ENCODE measurements around the gene ADRA2C. TPM values are rescaled to one million over a fixed set of nuclear protein-coding genes. Genes with fewer than 3 reads are reported as not detected.

ADRA2C gene
- total RNA-seq, 1 donor from 2014 or later: 1.0 TPM

DNA sequence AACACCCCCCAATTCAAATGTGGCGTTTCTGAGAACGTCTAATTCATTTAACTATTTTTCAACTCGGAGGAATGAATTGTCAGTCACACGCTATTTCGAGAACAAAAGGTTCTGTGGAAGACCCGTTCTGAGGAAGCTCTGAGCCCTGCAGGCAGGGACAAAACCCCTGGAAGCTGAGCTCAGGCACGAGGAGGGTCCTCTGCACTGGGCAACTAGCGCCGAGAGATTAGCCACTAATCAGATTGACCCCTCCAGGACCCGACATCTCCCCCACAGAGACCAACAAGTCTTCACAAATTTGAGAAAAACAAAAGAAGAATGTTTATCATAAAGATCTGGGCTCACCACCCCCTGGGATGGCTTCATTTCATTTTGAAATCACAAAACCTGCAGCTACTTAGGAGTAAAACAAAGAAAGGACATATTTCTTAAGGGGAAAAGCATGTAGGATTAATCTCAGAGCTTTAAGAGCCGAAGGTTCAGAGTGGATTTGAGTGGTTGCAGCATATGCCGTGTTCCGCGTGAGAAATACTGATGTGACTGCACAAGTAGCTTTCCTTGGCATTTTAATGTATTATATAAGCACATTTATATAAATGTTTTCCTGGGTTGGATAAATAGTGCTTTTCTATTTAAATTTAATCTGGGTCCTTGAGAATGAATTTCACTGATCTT lies 41.8 kb downstream of the ADRA2C start:
- H3K9ac ChIP-seq (ENCODE audit: low read depth in 1 of 3, low read length in 3 of 3): no peak overlapping the region
- no peak overlapping the region for H3K27ac ChIP-seq (ENCODE audit: low read depth, low read length)
- no peaks in the 10 kb centered on the region for H3K9me3 ChIP-seq (ENCODE audit: control insufficient read depth in 3 of 3, low read length in 3 of 3)
- H3K4me3 ChIP-seq (ENCODE audit: low read length in 3 of 3): no peak overlapping the region
- no peaks in the 10 kb centered on the region for H3K36me3 ChIP-seq (ENCODE audit: control insufficient read depth in 3 of 3, insufficient read depth in 3 of 3, low read length in 3 of 3)
- H3K4me1 ChIP-seq (ENCODE audit: control insufficient read depth in 3 of 3, insufficient read depth in 3 of 3, low read length in 3 of 3): no peaks in the 10 kb centered on the region
- peaks cover 39 to 69% (median 45%) of the 10 kb centered on the region in 3 donors for H3K27me3 ChIP-seq (ENCODE audit: control insufficient read depth in 3 of 3, insufficient read depth in 3 of 3, low read length in 3 of 3)

DNA sequence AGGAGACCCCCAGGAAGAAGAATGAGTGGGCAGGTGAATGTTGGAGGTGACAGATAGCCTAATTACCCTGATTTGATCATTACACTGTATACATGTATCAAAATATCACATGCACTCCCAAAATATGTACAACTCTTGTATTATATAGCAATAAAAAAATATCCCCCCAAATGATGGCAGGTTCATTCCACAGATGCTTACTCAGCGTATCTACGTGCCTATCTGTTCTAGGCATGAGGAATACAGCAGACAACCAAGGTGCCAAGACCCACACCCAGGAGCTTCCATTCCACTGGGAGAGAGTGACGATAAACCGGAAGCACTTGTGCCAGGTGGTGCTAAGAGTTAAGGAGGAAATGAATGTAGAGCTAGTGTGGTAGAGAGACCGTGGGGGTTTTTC lies 42.4 kb downstream of the ADRA2C start:
- no peak overlapping the region for H3K4me3 ChIP-seq (ENCODE audit: low read length in 3 of 3)
- H3K36me3 ChIP-seq (ENCODE audit: control insufficient read depth in 3 of 3, insufficient read depth in 3 of 3, low read length in 3 of 3): no peaks in the 10 kb centered on the region
- H3K9ac ChIP-seq (ENCODE audit: low read depth in 1 of 3, low read length in 3 of 3): no peak overlapping the region
- no peaks in the 10 kb centered on the region for H3K4me1 ChIP-seq (ENCODE audit: control insufficient read depth in 3 of 3, insufficient read depth in 3 of 3, low read length in 3 of 3)
- H3K9me3 ChIP-seq (ENCODE audit: control insufficient read depth in 3 of 3, low read length in 3 of 3): no peaks in the 10 kb centered on the region
- H3K27me3 ChIP-seq (ENCODE audit: control insufficient read depth in 3 of 3, insufficient read depth in 3 of 3, low read length in 3 of 3): peaks cover 41 to 64% (median 45%) of the 10 kb centered on the region in 3 donors
- no peak overlapping the region for H3K27ac ChIP-seq (ENCODE audit: low read depth, low read length)

DNA sequence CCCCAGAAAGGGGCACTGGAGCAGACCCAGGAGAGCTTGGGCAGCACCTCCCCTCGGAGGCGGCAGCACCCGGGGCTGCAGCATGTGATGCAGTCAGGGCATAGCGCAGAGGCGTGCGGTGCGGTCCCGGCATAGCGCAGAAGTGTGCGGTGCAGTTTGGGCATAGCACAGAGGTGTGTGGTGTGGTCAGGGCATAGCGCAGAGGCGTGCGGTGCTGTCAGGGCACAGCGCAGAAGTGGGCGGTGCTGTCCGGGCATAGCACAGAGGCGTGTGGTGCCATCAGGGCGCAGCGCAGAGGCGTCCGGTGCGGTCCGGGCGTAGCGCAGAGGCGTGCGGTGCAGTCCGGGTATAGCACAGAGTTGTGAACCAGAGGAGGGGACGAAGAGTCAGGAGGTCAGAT lies 42.8 kb downstream of the ADRA2C start:
- no peaks in the 10 kb centered on the region for H3K36me3 ChIP-seq (ENCODE audit: control insufficient read depth in 3 of 3, insufficient read depth in 3 of 3, low read length in 3 of 3)

DNA sequence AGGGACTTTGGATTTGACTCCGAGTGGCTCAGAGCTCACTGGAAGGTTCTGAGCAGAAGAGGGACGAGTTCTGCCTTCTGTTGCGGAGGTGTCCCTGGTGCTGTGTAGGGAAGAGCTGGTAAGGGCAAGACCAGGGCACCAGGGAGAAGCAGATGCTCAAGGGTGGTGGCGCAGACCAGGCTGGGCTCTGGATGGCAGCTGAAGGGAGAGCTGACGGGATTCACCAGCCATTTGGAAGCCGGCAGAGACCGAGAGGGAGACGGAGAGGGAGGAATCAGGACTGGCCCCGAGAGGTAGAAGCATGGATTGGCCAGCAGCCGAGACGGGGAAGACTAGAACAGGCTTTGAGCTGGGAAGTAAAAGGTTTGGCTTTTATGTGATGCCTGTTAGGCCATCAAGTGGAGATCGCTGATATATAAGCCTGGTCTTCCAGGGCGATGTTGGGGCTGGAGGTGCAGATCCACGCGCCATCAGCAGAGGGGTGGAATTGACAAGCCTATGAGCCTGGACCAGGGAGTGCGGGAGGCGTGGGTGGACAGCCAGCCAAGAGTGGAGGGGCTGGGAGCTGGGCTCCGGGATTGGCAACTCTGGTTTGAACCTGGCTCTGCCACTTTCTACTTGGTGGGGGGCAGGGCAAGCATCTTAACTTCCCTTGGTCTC lies 43.4 kb downstream of the ADRA2C start:
- Histone ChIP-seq H3K27me3 (ENCODE audit: control insufficient read depth in 3 of 3, insufficient read depth in 3 of 3, low read length in 3 of 3) (peaks cover 43 to 61% (median 45%) of the 10 kb centered on the region in 3 donors), H3K4me3 (ENCODE audit: low read length in 3 of 3) (no peak overlapping the region), H3K9me3 (ENCODE audit: control insufficient read depth in 3 of 3, low read length in 3 of 3) (no peaks in the 10 kb centered on the region), H3K36me3 (ENCODE audit: control insufficient read depth in 3 of 3, insufficient read depth in 3 of 3, low read length in 3 of 3) (no peaks in the 10 kb centered on the region), H3K4me1 (ENCODE audit: control insufficient read depth in 3 of 3, insufficient read depth in 3 of 3, low read length in 3 of 3) (no peaks in the 10 kb centered on the region), H3K27ac (ENCODE audit: low read depth, low read length) (no peak overlapping the region), H3K9ac (ENCODE audit: low read depth in 1 of 3, low read length in 3 of 3) (no peak overlapping the region)

More for the DNA sequence above, 42.8 kb downstream of the ADRA2C start:
- H3K4me3 ChIP-seq (ENCODE audit: low read length in 3 of 3): no peak overlapping the region
- H3K27me3 ChIP-seq (ENCODE audit: control insufficient read depth in 3 of 3, insufficient read depth in 3 of 3, low read length in 3 of 3): peaks cover 42 to 64% (median 45%) of the 10 kb centered on the region in 3 donors
- no peak overlapping the region for H3K27ac ChIP-seq (ENCODE audit: low read depth, low read length)
- no peaks in the 10 kb centered on the region for H3K4me1 ChIP-seq (ENCODE audit: control insufficient read depth in 3 of 3, insufficient read depth in 3 of 3, low read length in 3 of 3)
- H3K9ac ChIP-seq (ENCODE audit: low read depth in 1 of 3, low read length in 3 of 3): no peak overlapping the region
- no peaks in the 10 kb centered on the region for H3K9me3 ChIP-seq (ENCODE audit: control insufficient read depth in 3 of 3, low read length in 3 of 3)

DNA sequence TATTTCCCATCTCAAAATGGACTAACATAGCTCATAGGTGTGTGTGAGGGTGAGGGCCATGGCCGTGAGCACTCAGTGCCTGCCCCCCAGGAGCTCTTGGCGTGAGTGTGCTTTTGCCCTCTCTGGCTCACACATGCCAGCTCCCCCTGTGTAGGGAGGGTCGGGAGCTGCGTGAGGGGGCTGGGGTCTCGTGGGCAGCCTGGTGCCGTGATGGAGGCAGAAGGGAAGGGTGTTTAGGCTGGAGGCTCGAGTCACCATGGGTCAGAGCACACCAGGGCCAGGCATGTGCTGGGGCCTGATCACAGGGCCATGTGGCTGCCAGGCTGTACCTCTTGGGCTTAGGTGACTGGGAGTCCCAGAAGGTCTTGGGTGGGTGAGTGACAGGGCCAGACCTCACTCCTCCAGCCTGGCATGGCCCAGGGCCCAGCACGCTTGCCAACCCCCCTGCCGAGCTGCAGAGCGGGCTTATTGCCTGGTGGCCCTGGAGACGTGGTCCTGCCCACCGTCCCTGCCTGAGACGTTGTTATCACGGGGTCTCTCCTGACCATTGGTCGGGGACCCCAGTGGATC lies 44.0 kb downstream of the ADRA2C start:
- Histone ChIP-seq H3K36me3 (ENCODE audit: control insufficient read depth in 3 of 3, insufficient read depth in 3 of 3, low read length in 3 of 3) (no peaks in the 10 kb centered on the region), H3K27ac (ENCODE audit: low read depth, low read length) (no peak overlapping the region), H3K9ac (ENCODE audit: low read depth in 1 of 3, low read length in 3 of 3) (no peak overlapping the region), H3K9me3 (ENCODE audit: control insufficient read depth in 3 of 3, low read length in 3 of 3) (no peaks in the 10 kb centered on the region), H3K4me3 (ENCODE audit: low read length in 3 of 3) (no peak overlapping the region), H3K27me3 (ENCODE audit: control insufficient read depth in 3 of 3, insufficient read depth in 3 of 3, low read length in 3 of 3) (peaks cover 43 to 56% (median 45%) of the 10 kb centered on the region in 3 donors), H3K4me1 (ENCODE audit: control insufficient read depth in 3 of 3, insufficient read depth in 3 of 3, low read length in 3 of 3) (no peaks in the 10 kb centered on the region)

DNA sequence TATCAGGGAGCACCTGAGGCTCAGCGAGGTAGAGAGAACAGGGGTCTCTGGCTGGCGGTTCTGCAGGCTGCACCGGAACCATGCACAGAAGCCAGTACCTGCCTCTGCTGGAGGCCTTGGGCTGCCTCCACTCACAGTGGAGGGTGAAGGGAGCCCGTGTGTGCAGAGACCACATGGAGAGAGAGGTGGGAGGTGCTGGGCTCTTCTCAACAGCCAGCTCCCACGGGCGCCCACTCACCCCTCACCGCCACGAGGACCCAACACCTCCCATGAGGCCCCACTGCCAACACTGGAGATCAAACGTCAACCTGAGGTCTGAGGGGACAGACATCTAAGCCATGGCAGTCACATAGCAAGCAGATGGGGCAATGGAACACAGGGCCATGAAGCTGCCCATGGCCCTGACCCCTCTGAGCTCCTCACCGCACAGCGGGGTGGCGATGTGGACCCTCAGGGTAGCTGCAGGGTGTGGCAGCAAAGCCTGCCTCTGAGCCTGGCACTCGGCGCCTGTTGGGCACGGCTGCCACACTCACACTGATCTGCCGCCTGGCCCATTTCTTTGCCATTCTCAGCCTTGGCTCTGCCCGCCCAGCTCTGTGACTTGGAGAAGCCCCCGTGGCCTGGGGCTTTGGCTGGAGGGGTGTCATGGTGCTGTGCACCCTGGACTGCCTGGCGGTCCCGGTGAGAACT lies 44.8 kb downstream of the ADRA2C start:
- no peak overlapping the region for H3K4me3 ChIP-seq (ENCODE audit: low read length in 3 of 3)
- no peaks in the 10 kb centered on the region for H3K9me3 ChIP-seq (ENCODE audit: control insufficient read depth in 3 of 3, low read length in 3 of 3)
- no peaks in the 10 kb centered on the region for H3K36me3 ChIP-seq (ENCODE audit: control insufficient read depth in 3 of 3, insufficient read depth in 3 of 3, low read length in 3 of 3)
- H3K27ac ChIP-seq (ENCODE audit: low read depth, low read length): no peak overlapping the region
- H3K9ac ChIP-seq (ENCODE audit: low read depth in 1 of 3, low read length in 3 of 3): no peak overlapping the region
- peaks cover 43 to 49% (median 45%) of the 10 kb centered on the region in 3 donors for H3K27me3 ChIP-seq (ENCODE audit: control insufficient read depth in 3 of 3, insufficient read depth in 3 of 3, low read length in 3 of 3)
- no peaks in the 10 kb centered on the region for H3K4me1 ChIP-seq (ENCODE audit: control insufficient read depth in 3 of 3, insufficient read depth in 3 of 3, low read length in 3 of 3)

GRCh38 chr4:3811621-3812020 lies 45.4 kb downstream of the ADRA2C start:
- Histone ChIP-seq H3K4me3 (ENCODE audit: low read length in 3 of 3) (no peak overlapping the region), H3K27ac (ENCODE audit: low read depth, low read length) (no peak overlapping the region), H3K9me3 (ENCODE audit: control insufficient read depth in 3 of 3, low read length in 3 of 3) (no peaks in the 10 kb centered on the region), H3K36me3 (ENCODE audit: control insufficient read depth in 3 of 3, insufficient read depth in 3 of 3, low read length in 3 of 3) (no peaks in the 10 kb centered on the region), H3K27me3 (ENCODE audit: control insufficient read depth in 3 of 3, insufficient read depth in 3 of 3, low read length in 3 of 3) (peaks cover 43 to 46% (median 45%) of the 10 kb centered on the region in 3 donors), H3K9ac (ENCODE audit: low read depth in 1 of 3, low read length in 3 of 3) (no peak overlapping the region), H3K4me1 (ENCODE audit: control insufficient read depth in 3 of 3, insufficient read depth in 3 of 3, low read length in 3 of 3) (no peaks in the 10 kb centered on the region)

GRCh38 chr4:3812211-3812934 lies 46.2 kb downstream of the ADRA2C start:
- Histone ChIP-seq H3K4me3 (ENCODE audit: low read length in 3 of 3) (no peak overlapping the region), H3K36me3 (ENCODE audit: control insufficient read depth in 3 of 3, insufficient read depth in 3 of 3, low read length in 3 of 3) (no peaks in the 10 kb centered on the region), H3K27me3 (ENCODE audit: control insufficient read depth in 3 of 3, insufficient read depth in 3 of 3, low read length in 3 of 3) (peaks cover 39 to 48% (median 43%) of the 10 kb centered on the region in 3 donors), H3K4me1 (ENCODE audit: control insufficient read depth in 3 of 3, insufficient read depth in 3 of 3, low read length in 3 of 3) (no peaks in the 10 kb centered on the region), H3K27ac (ENCODE audit: low read depth, low read length) (no peak overlapping the region), H3K9ac (ENCODE audit: low read depth in 1 of 3, low read length in 3 of 3) (no peak overlapping the region), H3K9me3 (ENCODE audit: control insufficient read depth in 3 of 3, low read length in 3 of 3) (peaks cover 0 to 4% (median 3%) of the 10 kb centered on the region in 3 donors)

- no peaks in the 10 kb centered on the region for H3K36me3 ChIP-seq (ENCODE audit: control insufficient read depth in 3 of 3, insufficient read depth in 3 of 3, low read length in 3 of 3)
- H3K9ac ChIP-seq (ENCODE audit: low read depth in 1 of 3, low read length in 3 of 3): no peak overlapping the region
- peaks cover 0 to 6% (median 3%) of the 10 kb centered on the region in 3 donors for H3K9me3 ChIP-seq (ENCODE audit: control insufficient read depth in 3 of 3, low read length in 3 of 3)
- H3K27me3 ChIP-seq (ENCODE audit: control insufficient read depth in 3 of 3, insufficient read depth in 3 of 3, low read length in 3 of 3): peaks cover 35 to 45% (median 43%) of the 10 kb centered on the region in 3 donors
- no peak overlapping the region for H3K4me3 ChIP-seq (ENCODE audit: low read length in 3 of 3)
- no peaks in the 10 kb centered on the region for H3K4me1 ChIP-seq (ENCODE audit: control insufficient read depth in 3 of 3, insufficient read depth in 3 of 3, low read length in 3 of 3)
- no peak overlapping the region for H3K27ac ChIP-seq (ENCODE audit: low read depth, low read length)
Measured at GRCh38 chr4:3813151-3814052, 47.2 kb downstream of the ADRA2C start.

All from skeletal muscle tissue (tissue), 4 donors.